Measurements from ENCODE around the gene RNF214.
"Not testable (repeated sequence)": the region's sequence is repeated elsewhere in the genome, so short reads cannot be mapped to it uniquely, and the experiment has no call there.

Gene RNF214

DNA sequence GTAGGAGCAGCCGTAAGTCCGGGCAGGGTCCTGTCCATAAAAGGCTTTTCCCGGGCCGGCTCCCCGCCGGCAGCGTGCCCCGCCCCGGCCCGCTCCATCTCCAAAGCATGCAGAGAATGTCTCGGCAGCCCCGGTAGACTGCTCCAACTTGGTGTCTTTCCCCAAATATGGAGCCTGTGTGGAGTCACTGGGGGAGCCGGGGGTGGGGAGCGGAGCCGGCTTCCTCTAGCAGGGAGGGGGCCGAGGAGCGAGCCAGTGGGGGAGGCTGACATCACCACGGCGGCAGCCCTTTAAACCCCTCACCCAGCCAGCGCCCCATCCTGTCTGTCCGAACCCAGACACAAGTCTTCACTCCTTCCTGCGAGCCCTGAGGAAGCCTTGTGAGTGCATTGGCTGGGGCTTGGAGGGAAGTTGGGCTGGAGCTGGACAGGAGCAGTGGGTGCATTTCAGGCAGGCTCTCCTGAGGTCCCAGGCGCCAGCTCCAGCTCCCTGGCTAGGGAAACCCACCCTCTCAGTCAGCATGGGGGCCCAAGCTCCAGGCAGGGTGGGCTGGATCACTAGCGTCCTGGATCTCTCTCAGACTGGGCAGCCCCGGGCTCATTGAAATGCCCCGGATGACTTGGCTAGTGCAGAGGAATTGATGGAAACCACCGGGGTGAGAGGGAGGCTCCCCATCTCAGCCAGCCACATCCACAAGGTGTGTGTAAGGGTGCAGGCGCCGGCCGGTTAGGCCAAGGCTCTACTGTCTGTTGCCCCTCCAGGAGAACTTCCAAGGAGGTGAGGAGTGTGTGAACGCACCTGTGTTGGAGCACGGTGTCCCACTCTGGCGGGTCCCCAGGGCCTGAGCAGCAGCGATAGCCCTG lies 33.2 kb upstream of the RNF214 start, which contains the start of gene TAGLN:
TAGLN (plus strand) TSS at position 318 of the 863 bp plus-strand sequence. CDS start 3,644 bp downstream, outside the sequence.
- H3K27ac ChIP-seq (ENCODE audit: low read depth, low read length): peak within 1 kb of the TSS; percentile 98
- peaks cover 52% of the 10 kb centered on the region for H3K36me3 ChIP-seq (ENCODE audit: insufficient read depth, low read length)
- H3K4me3 ChIP-seq (ENCODE audit: low read depth in 1 of 2, low read length in 2 of 2): peak within 1 kb of the TSS; percentile 86 to 97
- H3K27me3 ChIP-seq (ENCODE audit: control insufficient read depth in 1 of 2, insufficient read depth in 2 of 2, low read length in 2 of 2): no peaks in the 10 kb centered on the region
- peaks cover 19% of the 10 kb centered on the region for H3K4me1 ChIP-seq (ENCODE audit: insufficient read depth, low read length)
- no peaks in the 10 kb centered on the region for H3K9me3 ChIP-seq (ENCODE audit: low read length)
- H3K9ac ChIP-seq (ENCODE audit: low read length): peak within 1 kb of the TSS; percentile 99

DNA sequence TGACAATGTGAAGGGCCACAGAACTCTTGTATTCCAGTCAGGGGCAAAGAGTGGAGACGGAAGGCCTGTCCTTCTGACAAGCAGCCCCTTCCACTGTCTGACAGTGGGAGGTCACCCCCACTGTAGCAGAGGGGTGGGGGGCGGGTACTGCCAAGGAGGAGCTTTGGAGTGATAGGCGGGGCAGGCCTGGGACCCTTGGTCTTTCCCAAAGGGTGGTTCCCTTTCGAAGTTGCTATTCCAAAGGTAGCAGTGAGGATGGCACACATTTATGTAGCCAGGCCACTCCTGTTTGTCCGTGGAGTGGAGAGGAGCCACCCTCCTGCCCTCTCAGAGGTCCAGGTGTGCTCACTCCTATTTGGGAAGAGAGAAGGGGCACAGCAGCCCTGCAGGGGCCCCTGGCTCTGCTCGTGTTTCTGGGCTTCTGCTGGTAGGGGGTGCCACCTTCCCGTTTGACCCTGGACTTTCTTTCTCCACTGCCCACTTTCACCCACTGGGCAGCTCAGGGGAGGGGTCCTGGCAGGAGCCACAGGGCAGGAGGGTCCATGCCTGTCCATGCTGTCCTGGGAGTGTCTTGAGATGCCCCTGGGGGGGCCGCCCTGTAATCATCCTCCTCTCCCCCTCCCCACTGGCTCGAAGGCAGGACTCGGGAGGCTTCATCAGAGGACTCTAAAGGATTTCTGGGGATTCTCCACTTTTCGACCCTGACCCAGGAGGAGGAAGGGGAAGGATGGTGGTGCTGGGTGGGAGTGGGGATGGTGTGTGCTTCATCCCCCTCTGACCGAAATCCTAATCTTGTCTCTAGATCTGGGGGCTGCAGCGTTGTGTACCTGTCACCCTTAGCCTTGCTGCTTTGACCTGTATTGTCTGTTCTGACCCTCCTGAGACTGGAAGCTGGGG lies 32.3 kb upstream of the RNF214 start:
- no peaks in the 10 kb centered on the region for H3K27me3 ChIP-seq (ENCODE audit: control insufficient read depth in 1 of 2, insufficient read depth in 2 of 2, low read length in 2 of 2)
- peaks cover 60% of the 10 kb centered on the region for H3K36me3 ChIP-seq (ENCODE audit: insufficient read depth, low read length)
- peak overlapping the region; percentile 99 for H3K9ac ChIP-seq (ENCODE audit: low read length)
- H3K4me3 ChIP-seq (ENCODE audit: low read depth in 1 of 2, low read length in 2 of 2): peak overlapping the region; percentile 86 to 97
- H3K4me1 ChIP-seq (ENCODE audit: insufficient read depth, low read length): peaks cover 28% of the 10 kb centered on the region
- no peaks in the 10 kb centered on the region for H3K9me3 ChIP-seq (ENCODE audit: low read length)
- H3K27ac ChIP-seq (ENCODE audit: low read depth, low read length): peak overlapping the region; percentile 96

DNA sequence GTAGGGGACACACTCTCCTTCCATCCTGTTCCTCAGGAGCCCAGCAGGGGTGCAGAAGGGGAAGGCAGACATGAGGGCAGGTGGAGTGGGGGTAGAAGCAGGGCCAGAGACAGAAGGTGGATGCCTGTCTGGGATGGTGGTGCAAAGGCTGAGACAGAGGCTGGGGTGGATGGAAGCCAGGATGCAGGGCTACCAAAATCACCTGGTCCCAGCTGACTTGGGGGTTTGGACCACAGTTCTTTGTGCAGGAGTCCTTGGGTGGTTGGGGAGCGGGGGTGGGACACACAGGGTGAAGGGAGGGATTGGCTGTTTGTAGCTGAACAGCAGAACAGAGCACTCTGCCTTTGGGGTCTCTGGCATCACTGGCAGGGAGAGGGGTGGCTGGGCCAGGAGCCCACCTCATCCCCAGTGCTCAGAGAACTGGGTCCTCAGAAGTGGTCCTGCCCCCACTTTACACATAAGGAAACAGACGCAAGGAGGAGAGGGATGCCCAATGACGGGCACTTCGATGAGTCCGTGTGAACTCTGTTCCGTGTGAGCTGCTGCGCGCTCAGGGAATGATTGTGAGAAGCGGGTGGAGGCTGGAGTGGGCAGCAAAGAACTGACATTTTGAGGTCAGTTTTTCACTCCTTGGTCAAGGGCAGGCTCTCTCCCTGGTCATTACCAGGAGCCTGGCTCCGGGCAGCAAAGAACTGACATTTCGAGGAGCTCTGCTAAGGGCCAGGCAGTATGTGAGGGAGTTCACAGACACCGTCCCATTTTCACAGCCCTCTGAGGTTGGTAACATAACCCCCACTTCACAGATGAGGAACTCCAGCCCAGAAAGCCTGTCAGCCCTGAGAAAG lies 31.4 kb upstream of the RNF214 start:
- H3K4me3 ChIP-seq (ENCODE audit: low read depth in 1 of 2, low read length in 2 of 2): peak overlapping the region; percentile 86 to 97
- peak overlapping the region; percentile 99 for H3K9ac ChIP-seq (ENCODE audit: low read length)
- no peaks in the 10 kb centered on the region for H3K9me3 ChIP-seq (ENCODE audit: low read length)
- peak overlapping the region; percentile 96 for H3K27ac ChIP-seq (ENCODE audit: low read depth, low read length)
- H3K36me3 ChIP-seq (ENCODE audit: insufficient read depth, low read length): peaks cover 58% of the 10 kb centered on the region
- H3K4me1 ChIP-seq (ENCODE audit: insufficient read depth, low read length): peaks cover 32% of the 10 kb centered on the region
- no peaks in the 10 kb centered on the region for H3K27me3 ChIP-seq (ENCODE audit: control insufficient read depth in 1 of 2, insufficient read depth in 2 of 2, low read length in 2 of 2)

DNA sequence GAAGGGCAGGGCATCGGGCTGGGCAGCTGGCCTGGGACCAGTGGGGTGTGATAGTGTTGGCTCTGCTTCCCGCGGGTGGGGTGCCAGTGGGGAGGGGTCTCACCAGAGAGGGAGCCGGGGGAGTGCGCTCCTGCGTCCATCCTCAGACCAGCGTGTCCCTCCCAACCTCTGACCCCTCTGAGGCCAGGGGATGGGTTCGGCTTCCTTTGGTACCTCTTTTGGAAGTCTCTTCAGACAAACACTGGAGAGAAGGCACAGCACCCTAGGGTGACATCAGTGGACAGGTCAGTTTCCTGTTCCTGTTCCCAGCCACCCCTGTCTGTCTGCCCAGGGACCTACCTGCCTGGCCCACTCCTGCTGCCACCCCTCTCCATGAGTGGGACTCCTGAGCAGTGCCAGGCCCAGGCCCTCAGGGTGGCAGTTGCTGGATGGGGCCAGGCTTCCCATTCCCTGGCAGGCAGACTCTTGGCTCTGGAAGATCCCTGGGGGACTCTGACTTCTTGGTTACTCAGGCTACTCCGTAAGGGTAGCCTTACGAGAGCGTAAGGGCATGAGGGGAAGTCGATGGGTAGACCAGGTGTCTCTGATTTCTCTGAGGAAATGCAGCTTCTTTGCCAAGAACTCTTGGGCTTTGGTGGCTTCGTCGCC lies 30.7 kb upstream of the RNF214 start:
- Histone ChIP-seq H3K9ac (ENCODE audit: low read length) (peak overlapping the region; percentile 99), H3K36me3 (ENCODE audit: insufficient read depth, low read length) (peaks cover 58% of the 10 kb centered on the region), H3K4me3 (ENCODE audit: low read depth in 1 of 2, low read length in 2 of 2) (peak overlapping the region; percentile 86 to 97), H3K27me3 (ENCODE audit: control insufficient read depth in 1 of 2, insufficient read depth in 2 of 2, low read length in 2 of 2) (no peaks in the 10 kb centered on the region), H3K4me1 (ENCODE audit: insufficient read depth, low read length) (peaks cover 32% of the 10 kb centered on the region), H3K27ac (ENCODE audit: low read depth, low read length) (peak overlapping the region; percentile 96), H3K9me3 (ENCODE audit: low read length) (no peaks in the 10 kb centered on the region)

DNA sequence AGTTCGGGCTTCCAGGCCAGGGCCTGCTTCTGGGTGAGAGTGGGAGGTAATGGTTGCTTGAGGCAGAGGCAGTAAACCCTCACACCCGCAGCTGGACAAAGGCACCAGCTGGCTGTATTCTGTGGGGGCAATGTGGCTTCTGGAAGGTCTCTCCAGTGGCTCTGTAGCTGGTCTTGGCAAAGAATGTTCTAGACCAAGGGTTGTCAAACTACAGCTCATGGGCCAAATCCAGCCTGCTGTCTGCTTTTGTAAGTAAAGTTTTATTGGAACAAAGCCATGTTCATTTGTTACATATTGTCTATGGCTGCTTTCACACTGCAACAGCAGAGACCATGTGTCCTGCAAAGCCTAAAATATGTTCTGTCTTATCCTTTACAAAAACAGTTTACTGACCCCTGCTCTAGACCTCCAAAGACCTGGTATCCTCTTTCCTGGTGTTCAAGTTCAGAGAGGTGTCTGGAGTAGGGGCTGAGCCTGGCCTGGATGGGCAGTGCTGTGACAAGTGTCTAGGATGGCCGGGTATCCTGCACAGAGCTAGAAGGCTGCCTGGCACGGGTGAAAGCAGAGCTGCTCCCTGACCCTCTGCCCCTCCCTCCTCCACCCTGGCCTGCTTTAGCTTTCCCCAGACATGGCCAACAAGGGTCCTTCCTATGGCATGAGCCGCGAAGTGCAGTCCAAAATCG lies 29.9 kb upstream of the RNF214 start:
- no peaks in the 10 kb centered on the region for H3K9me3 ChIP-seq (ENCODE audit: low read length)
- peaks cover 58% of the 10 kb centered on the region for H3K36me3 ChIP-seq (ENCODE audit: insufficient read depth, low read length)
- H3K27ac ChIP-seq (ENCODE audit: low read depth, low read length): peak overlapping the region; percentile 96
- no peaks in the 10 kb centered on the region for H3K27me3 ChIP-seq (ENCODE audit: control insufficient read depth in 1 of 2, insufficient read depth in 2 of 2, low read length in 2 of 2)
- peak overlapping the region; percentile 99 for H3K9ac ChIP-seq (ENCODE audit: low read length)
- peak overlapping the region; percentile 86 to 97 for H3K4me3 ChIP-seq (ENCODE audit: low read depth in 1 of 2, low read length in 2 of 2)
- peaks cover 26% of the 10 kb centered on the region for H3K4me1 ChIP-seq (ENCODE audit: insufficient read depth, low read length)

DNA sequence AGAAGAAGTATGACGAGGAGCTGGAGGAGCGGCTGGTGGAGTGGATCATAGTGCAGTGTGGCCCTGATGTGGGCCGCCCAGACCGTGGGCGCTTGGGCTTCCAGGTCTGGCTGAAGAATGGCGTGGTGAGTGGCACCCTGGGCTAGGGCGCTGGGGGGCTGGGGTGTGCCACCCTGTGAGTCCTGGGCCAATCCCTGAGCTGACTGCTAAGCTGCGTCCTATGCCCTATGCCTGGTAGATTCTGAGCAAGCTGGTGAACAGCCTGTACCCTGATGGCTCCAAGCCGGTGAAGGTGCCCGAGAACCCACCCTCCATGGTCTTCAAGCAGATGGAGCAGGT lies 29.4 kb upstream of the RNF214 start:
- Histone ChIP-seq H3K27ac (ENCODE audit: low read depth, low read length) (peak overlapping the region; percentile 96), H3K4me3 (ENCODE audit: low read depth in 1 of 2, low read length in 2 of 2) (peak overlapping the region; percentile 86 to 97), H3K9ac (ENCODE audit: low read length) (peak overlapping the region; percentile 99), H3K4me1 (ENCODE audit: insufficient read depth, low read length) (peaks cover 24% of the 10 kb centered on the region), H3K9me3 (ENCODE audit: low read length) (no peaks in the 10 kb centered on the region), H3K36me3 (ENCODE audit: insufficient read depth, low read length) (peaks cover 58% of the 10 kb centered on the region), H3K27me3 (ENCODE audit: control insufficient read depth in 1 of 2, insufficient read depth in 2 of 2, low read length in 2 of 2) (no peaks in the 10 kb centered on the region)

DNA sequence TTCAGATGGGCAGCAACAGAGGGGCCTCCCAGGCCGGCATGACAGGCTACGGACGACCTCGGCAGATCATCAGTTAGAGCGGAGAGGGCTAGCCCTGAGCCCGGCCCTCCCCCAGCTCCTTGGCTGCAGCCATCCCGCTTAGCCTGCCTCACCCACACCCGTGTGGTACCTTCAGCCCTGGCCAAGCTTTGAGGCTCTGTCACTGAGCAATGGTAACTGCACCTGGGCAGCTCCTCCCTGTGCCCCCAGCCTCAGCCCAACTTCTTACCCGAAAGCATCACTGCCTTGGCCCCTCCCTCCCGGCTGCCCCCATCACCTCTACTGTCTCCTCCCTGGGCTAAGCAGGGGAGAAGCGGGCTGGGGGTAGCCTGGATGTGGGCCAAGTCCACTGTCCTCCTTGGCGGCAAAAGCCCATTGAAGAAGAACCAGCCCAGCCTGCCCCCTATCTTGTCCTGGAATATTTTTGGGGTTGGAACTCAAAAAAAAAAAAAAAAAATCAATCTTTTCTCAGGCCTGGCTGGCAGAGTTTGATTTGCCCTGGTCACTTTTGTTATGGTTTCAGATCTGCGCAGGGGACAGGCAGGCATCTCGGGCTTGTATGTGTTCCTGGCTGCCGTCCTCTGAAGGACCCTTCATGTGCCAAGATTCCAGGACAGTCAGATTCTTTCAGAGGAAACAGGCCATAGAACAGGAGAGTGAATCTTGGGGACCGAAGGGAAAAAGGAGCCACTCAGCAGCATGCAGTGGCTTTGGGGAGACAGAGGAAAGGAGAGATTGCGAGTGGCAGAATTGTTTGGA lies 28.0 kb upstream of the RNF214 start:
- peak overlapping the region; percentile 96 for H3K27ac ChIP-seq (ENCODE audit: low read depth, low read length)
- H3K9ac ChIP-seq (ENCODE audit: low read length): peak overlapping the region; percentile 99
- H3K9me3 ChIP-seq (ENCODE audit: low read length): no peaks in the 10 kb centered on the region
- no peaks in the 10 kb centered on the region for H3K27me3 ChIP-seq (ENCODE audit: control insufficient read depth in 1 of 2, insufficient read depth in 2 of 2, low read length in 2 of 2)
- peaks cover 58% of the 10 kb centered on the region for H3K36me3 ChIP-seq (ENCODE audit: insufficient read depth, low read length)
- peaks cover 19% of the 10 kb centered on the region for H3K4me1 ChIP-seq (ENCODE audit: insufficient read depth, low read length)
- H3K4me3 ChIP-seq (ENCODE audit: low read depth in 1 of 2, low read length in 2 of 2): peak overlapping the region in 1 of 2 donors; percentile 97

DNA sequence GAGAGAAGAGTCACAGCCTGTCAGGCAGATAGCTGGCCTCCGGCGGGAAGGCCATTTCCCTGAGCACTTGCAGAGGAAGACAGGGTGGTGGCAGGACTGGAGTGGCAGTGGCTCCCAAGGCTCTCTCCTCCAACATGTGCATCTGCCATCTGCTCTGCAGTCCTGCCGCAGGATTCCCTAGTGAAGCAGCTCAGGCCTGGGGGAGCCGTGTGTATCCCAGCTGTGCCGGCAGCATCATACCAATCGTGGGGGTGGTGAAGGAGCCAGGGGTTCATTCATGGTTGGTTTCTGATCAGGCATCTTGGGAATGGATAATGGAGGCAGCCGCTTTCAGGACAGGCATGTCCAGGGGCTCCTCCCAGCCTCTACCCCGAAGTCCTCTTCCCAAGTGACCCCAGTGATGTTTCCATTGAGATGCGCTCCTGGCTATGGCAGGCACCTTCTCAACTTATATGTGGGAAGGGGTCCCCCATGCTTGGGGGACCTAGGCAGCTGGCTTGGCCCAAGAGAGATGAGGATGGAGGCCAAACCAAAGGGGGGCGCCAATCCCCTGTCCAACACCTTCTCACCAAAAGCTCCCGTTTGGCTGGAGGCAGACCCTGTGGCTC lies 27.2 kb upstream of the RNF214 start:
- H3K9me3 ChIP-seq (ENCODE audit: low read length): no peaks in the 10 kb centered on the region
- H3K36me3 ChIP-seq (ENCODE audit: insufficient read depth, low read length): peaks cover 54% of the 10 kb centered on the region
- peak overlapping the region in 1 of 2 donors; percentile 97 for H3K4me3 ChIP-seq (ENCODE audit: low read depth in 1 of 2, low read length in 2 of 2)
- no peaks in the 10 kb centered on the region for H3K27me3 ChIP-seq (ENCODE audit: control insufficient read depth in 1 of 2, insufficient read depth in 2 of 2, low read length in 2 of 2)
- peak overlapping the region; percentile 99 for H3K9ac ChIP-seq (ENCODE audit: low read length)
- H3K27ac ChIP-seq (ENCODE audit: low read depth, low read length): peak overlapping the region; percentile 96
- H3K4me1 ChIP-seq (ENCODE audit: insufficient read depth, low read length): peaks cover 19% of the 10 kb centered on the region

DNA sequence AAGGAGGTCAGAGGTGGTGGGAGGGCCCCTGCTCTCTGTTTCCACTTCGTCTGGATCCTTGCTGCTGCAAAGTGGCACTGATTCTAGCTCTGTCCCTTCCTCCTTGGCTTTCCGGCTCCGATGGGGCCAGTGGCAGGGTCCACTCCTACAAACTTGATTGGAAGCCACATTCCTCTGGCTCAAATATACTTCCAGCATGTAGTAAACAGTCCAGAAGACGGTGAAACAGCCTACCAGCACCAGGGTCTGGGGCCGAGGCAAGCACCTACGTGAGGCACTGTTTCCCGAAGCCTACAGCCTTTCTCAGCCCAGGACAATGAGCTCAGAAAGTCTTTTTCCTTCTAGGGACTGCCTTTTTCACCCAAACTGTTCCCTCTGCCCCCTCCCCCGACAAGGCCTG lies 26.4 kb upstream of the RNF214 start:
- H3K36me3 ChIP-seq (ENCODE audit: insufficient read depth, low read length): peaks cover 46% of the 10 kb centered on the region
- H3K4me3 ChIP-seq (ENCODE audit: low read depth in 1 of 2, low read length in 2 of 2); H3K9me3 ChIP-seq (ENCODE audit: low read length); H3K9ac ChIP-seq (ENCODE audit: low read length); H3K27me3 ChIP-seq (ENCODE audit: control insufficient read depth in 1 of 2, insufficient read depth in 2 of 2, low read length in 2 of 2): not testable (repeated sequence)
- H3K27ac ChIP-seq (ENCODE audit: low read depth, low read length): peak overlapping the region; percentile 76
- peaks cover 19% of the 10 kb centered on the region for H3K4me1 ChIP-seq (ENCODE audit: insufficient read depth, low read length)
